ENCODE results near the gene WNT7B. TPM values are rescaled to one million over a fixed set of nuclear protein-coding genes. Genes with fewer than 3 reads are reported as not detected.

The WNT7B gene
- total RNA-seq, 1 experiment from 2014 or later, result 18.9 TPM

DNA sequence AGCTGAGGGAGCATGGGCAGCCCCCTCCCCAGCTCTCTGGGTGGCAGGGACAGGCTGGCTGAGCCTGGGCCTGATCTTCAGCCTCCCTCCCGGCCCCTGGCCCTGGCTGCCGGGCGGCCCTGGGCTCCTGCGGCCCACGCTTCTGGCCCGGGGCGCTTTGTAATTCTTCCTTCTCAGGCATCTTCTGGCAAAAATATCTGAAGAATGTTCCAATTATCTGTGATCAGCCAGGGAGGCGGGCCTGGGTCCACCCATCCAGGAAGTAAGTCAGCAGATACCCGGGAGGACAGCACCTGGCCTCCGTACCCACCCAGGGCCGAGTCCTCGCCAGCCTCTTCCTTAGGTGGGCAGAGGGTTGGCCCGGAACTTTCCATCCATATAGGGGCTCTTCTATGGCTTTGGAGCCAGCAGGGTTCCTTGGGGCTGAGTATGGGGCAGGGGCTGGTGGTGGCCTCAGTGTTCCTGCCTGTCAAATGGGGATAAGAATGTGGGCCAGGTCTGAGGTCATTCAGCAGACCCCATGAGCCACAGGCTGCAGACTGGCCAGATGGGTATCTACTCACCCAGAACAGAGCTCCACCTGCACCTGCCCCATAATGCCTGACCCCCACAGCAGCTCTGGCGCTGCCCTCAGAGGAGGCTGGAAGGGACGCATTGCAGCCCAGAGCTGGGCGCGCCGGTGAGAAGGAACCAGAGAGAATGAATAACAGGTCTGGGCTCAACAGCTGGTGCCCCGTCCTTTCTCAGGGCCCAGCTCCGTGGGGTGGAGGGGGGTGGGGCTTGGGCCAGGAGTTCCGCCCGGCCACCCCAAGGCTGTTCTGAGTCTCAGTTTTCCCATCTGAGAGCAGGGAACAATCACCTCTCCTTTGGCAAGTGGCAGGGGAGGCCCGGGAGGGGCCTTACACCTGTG, 16.2 kb downstream of the WNT7B start:
- DNase-seq (ENCODE audit: low read depth), result no peak

GRCh38 chr22:45959719-45960476, 17.1 kb downstream of the WNT7B start:
- no peak for DNase-seq (ENCODE audit: low read depth)

DNA sequence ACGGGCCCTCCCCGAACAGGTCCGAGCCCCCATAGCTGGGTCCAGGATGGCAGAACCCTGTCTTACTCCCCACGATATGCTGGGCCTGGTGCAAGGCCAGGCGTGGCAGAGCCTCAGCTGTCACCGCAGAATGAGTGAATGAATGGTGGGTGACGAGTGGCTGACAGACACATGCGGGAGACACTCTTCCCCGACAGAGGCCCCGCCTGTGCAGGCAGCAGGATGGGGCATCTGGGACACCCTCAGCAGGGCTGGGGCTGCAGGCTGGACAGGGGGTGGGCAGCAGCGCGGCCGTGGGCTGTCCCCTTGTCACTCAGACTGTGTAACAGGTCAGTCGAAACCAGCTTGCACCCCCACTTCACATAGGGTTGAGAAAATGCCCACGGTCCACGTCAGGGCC, 18.0 kb downstream of the WNT7B start:
- DNase-seq (ENCODE audit: low read depth), result no peak

- DNase-seq (ENCODE audit: low read depth), result no peak
Measured at GRCh38 chr22:45957826-45958225, 19.1 kb downstream of the WNT7B start.

- no peak for DNase-seq (ENCODE audit: low read depth)
Measured at GRCh38 chr22:45953178-45953577, 23.8 kb downstream of the WNT7B start.

GRCh38 chr22:45952553-45952952, 24.4 kb downstream of the WNT7B start:
- DNase-seq (ENCODE audit: low read depth), result no peak

DNA sequence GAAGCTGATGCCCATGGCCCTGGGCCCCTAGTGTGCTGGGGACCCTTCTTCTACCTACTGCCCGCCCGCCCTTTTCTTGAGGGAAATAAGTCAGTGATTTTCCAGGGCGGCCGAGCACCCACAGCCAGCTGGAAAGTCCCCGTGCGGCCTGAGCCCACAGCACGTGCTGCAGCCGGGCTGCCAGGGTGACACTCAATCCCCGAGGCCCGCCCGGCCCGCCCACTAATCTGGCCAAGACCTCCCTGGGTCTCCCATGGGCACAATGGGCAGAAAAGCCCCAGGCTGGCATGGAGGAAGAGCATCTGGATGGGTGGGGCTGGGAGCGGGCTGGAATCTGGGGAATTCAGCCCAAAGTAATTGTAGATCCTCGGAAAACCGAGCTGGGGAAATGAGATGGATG, 24.8 kb downstream of the WNT7B start:
- DNase-seq (ENCODE audit: low read depth), result no peak

DNA sequence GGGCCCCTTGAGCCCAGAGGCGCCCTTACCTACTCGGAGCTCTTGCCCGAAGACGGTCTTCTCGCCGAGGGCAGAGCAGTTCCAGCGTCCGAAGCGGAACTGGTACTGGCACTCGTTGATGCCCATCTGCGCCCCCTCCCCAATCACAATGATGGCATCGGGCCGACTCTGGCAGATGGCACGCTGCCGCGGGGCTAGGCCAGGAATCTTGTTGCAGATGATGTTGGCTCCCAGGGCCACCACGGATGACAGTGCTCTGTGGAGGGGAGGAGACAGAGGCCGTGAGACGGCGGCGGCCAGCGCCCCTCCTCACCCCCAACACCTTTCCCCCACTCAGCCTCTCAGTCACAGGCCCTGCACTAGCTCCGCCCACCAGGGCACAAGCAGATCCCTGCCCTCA, 27.1 kb downstream of the WNT7B start:
- no peak for DNase-seq (ENCODE audit: low read depth)

DNA sequence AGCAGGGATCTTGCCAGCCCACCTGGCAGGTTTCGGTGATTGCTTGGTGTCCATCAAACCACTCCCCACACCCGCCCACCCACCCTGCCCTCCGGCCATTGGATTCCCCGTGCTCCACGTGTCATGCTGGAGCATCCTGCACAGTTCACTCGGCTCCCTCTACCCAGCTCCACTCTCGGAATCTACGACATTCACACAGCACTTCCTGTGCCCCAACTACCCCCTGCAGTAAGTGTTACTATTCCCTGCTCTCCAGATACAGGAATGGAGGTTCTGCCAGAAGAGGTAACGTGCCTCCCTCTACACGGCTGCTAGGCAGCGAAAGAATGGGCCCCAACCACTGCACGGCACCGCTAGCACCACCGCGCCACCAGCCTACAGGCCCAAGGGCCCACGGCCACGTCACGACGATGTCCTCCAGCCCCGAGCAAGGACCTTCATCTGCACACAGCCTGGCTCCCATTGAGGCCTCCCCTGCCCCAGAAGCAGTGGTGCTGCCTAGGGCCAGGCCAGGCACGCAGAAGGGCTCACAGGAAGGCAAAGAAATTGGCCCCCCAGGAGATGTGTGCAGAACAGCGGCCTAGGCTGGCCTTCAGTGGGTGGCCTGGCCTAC, 27.6 kb downstream of the WNT7B start:
- DNase-seq (ENCODE audit: low read depth), result no peak

DNA sequence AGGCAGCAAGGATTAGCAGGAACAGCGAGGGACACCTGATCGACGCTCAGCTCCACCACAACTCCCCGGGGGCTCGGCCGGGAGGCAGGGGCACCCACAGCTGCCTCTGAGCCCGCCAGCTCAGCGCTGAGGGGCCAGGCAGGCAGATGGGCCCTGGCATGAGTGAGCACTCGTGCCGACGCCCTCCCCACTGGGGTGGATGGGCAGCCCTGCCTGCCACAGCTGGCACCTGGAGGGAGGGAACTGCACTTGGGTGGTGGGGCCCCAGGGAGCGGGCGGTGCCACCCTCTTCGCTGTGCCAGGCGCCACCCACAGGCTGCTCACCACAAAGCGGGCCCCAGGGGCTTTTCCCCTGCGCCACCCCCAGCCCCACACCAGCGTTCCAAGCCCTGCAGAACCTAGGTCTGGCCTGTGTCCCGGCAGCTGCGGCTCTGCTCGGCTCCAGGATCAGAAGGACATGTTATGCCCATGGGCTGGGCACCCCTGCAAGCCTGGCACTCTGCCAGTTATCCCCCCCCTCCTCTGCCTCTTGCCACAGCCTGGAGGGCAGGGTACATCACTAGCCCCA, 28.8 kb downstream of the WNT7B start:
- DNase-seq (ENCODE audit: low read depth), result no peak

DNA sequence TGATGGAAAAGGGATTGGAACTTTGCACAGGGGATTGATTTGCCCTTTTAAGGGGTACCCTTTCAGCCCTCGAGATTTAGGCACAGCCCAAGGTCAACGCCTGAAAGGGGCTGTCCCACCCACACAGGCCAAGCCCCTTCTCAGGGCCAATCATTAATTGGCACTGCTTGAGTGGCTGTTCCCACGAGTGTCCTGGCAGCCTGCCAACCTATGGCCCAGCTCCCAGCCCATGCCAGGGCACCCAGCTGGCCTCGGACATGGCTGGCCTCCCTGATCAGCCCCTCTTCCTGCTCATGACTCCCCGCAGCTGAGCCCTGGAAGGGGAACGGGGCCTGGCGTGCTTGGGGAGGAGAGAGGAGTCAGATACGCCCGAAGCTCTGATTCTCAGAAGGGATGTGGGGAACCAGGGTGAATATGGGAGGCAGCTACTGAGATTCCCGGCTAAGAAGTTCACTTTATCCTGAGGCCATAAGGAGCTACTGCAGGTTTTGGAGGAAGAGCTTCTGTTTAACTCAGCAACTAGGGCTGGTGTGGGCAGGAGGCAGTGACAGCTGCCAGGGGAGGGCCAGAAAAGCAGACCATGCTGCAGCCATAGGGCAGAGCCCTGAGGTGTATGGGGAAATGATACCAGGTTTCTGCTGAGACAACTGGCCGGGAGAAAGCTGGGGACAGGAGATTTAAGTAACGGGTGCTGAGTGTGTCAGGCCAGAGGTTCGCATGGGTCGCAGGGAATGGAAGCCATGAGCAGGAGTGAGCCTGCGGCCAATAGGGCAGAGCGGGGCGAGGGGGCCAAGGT, 30.0 kb downstream of the WNT7B start:
- DNase-seq (ENCODE audit: low read depth), result no peak

DNA sequence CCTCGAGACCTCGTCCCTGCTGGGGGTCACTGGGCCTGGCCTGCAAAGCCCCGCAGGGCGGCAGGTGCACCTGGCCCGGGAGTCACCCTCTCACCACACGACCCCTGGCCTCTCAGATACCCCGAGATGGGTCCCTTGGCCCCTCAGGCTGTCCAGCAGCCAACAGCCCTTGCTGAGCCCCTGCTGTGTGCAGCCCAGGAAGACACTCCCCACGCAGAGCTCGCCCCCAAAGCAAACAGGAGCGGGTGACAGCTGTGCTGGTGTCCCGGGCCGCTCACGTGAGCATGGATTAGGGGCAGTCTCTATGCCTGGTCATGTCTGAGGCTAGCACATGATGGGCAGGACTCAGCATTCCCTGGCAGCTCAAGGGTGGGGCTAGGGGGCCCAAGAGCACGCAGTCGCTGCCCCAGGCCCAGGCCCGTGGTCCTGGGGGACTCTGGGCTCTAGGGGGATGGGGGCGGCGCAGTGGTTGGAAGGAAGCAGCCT, 31.3 kb downstream of the WNT7B start:
- no peak for DNase-seq (ENCODE audit: low read depth)

DNA sequence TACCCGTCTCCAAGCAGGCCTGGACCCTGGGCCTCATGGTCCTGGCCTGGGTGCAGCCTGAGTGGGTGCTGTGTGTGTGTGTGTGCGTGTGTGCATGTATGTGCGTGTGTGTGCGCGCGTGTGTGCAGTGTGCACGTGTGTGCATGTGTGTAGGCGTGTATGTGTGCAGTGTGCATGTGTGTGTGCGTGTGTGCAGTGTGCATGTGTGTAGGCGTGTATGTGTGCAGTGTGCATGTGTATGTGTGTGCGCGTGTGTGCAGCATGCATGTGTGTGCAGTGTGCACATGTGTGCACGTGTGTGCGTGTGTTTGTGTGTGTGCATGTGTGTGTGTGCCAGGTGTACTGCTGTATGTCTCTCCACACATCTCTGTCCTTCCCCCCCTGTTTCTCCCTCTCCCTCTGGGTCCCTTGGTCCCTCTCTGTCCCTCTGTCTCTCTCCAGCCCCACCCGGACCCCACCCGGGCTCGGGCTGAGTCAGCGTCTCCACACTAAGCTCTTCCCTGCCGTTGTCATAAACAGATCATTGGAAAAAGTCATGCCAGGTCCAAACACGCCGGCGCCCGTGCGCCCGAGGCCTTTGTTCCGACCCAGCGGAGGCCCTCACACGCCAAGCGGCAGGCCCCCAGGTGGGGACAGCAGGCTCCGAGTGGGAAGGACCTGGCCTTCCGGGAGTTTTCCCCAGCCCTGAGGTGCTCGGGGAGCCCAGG, 34.0 kb downstream of the WNT7B start:
- no peak for DNase-seq (ENCODE audit: low read depth)

DNA sequence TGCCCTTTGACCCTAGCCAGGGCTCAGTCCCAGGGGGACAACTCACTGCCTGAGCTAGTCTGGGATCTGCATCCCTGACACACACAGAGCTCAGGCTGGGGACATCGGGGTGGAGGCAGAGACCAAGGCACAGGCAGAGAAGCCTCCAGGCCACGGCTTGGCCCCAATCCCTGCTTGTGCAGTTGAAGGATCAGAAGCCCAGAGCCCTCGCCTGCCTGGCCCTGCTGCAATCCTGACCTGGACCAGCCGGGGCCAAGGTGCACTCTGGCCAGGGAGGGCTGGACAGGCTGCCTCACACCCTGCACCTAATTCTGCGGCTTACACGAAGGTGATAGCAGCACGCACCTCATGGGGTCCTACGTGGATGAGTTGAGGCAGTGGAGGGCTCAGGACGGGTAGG, 34.6 kb downstream of the WNT7B start:
- no peak for DNase-seq (ENCODE audit: low read depth)

- DNase-seq (ENCODE audit: low read depth), result no peak
Measured at GRCh38 chr22:45938913-45939312, 38.0 kb downstream of the WNT7B start.

GRCh38 chr22:45937960-45938359, 39.0 kb downstream of the WNT7B start:
- DNase-seq (ENCODE audit: low read depth), result no peak

GRCh38 chr22:45935573-45935972, 41.4 kb downstream of the WNT7B start:
- no peak for DNase-seq (ENCODE audit: low read depth)

DNA sequence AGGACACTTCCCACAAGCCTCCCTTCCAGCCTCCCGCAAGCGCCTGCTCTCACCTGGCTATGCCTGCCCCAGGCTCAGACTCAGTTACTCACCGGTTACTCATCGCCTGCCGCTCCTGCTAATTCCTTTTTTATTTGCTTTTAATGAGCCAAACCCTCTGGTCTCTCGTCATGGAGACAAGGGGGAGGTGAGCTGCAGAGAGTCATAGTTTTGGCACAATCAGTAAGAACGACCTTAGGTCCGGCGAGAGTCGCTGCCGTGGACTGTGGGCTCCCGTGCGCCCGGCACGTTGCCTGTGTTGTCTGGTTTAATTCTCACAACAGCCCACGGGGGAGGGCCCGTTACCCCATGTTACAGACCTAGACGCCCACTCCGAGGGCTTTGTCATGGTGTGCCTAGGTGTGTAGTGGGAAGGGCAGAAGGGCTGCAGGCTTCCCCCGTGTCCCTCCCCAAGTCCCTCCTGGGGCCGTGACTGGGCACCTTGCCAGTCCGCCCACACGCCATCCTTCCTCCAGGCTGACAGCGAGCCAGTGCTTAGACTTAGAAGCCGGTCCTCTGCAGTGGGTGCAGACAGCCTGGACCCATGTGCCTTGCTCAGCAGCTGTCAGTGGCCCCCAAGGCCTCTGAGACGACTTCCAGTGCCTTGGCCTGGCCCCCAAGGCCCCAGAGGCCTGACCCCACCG, 42.2 kb downstream of the WNT7B start:
- peak; percentile 96 for DNase-seq (ENCODE audit: low read depth)

GRCh38 chr22:45934168-45934564, 42.8 kb downstream of the WNT7B start:
- DNase-seq (ENCODE audit: low read depth), result no peak
